A673 (cell line): ENCODE data around the gene DOCK10.

Source experiments
- EZH2 ChIP-seq: fragments of 200-600 bp; sonication (generic); IDR thresholded peaks from 2 replicates; pipeline ENCODE4 v1.6.1; 2017; ENCODE audit warnings: borderline replicate concordance, low read depth, mild to moderate bottlenecking, mixed read lengths, antibody characterized with exemption, low read length; ENCODE audit not compliant: poor library complexity, severe bottlenecking
- TF ChIP-seq, protein P1 (sequence below): fragments of 300-800, 200-600 bp; sonication (generic); conservative IDR thresholded peaks from 2 replicates; pipeline ENCODE4 v1.5.1; 2017; ENCODE audit warnings: low read depth, mild to moderate bottlenecking, antibody characterized with exemption, low read length, moderate library complexity, mixed read lengths

DNA sequence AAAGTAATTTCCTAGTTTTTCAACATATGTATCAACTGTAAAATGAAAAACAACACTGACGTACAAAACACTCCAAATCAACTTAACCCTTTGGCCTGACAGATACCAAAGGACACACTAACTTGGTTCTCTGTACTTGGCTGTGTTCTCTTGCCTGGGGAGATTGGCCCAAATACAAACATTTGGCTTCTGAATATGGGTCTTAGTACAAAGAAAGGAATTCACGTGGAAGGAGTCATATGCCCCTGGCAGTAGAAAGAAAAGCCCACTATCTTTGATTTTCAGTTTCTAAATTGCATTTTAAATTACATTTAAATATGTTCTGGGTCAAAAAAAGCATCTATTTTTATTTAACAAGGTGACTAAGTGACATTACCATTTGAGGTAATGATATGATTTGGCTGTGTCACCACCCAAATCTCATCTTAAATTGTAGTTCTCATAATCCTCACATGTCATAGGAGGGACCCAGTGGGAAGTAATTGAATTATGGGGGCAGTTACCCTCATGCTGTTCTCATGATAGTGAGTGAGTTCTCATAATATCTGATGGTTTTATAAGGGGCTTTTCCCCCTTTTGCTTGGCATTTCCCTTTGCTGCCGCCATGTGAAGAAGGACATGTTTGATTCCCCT lies 172.6 kb downstream of the DOCK10 start:
- TF ChIP-seq, protein P1, sequence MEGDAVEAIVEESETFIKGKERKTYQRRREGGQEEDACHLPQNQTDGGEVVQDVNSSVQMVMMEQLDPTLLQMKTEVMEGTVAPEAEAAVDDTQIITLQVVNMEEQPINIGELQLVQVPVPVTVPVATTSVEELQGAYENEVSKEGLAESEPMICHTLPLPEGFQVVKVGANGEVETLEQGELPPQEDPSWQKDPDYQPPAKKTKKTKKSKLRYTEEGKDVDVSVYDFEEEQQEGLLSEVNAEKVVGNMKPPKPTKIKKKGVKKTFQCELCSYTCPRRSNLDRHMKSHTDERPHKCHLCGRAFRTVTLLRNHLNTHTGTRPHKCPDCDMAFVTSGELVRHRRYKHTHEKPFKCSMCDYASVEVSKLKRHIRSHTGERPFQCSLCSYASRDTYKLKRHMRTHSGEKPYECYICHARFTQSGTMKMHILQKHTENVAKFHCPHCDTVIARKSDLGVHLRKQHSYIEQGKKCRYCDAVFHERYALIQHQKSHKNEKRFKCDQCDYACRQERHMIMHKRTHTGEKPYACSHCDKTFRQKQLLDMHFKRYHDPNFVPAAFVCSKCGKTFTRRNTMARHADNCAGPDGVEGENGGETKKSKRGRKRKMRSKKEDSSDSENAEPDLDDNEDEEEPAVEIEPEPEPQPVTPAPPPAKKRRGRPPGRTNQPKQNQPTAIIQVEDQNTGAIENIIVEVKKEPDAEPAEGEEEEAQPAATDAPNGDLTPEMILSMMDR: no peak
- TF ChIP-seq EZH2: no peak
